ENCODE measurements around the gene LACTB. TPM values are rescaled to one million over a fixed set of nuclear protein-coding genes. Genes with fewer than 3 reads are reported as not detected.
"Not testable (repeated sequence)": the region's sequence is repeated elsewhere in the genome, so short reads cannot be mapped to it uniquely, and the experiment has no call there.

Gene LACTB
- total RNA-seq, 2 donors from 2014 or later: 9.0 to 11.0 TPM

- no peak for DNase-seq
- H3K4me3 Mint-ChIP-seq: no peak overlapping the region
- H3K36me3 Mint-ChIP-seq (ENCODE audit: low read depth): no peaks in the 10 kb centered on the region
- no peaks in the 10 kb centered on the region for H3K9me3 ChIP-seq (ENCODE audit: control insufficient read depth, low read length, poor library complexity, severe bottlenecking)
- H3K4me1 Mint-ChIP-seq: peaks cover 6% of the 10 kb centered on the region
- H3K27me3 Mint-ChIP-seq: peaks cover 7% of the 10 kb centered on the region
- H3K27ac Mint-ChIP-seq: no peak overlapping the region
- ATAC-seq: no peak
Observed at GRCh38 chr15:63096178-63096577, 25.5 kb upstream of the LACTB start.

- not testable (repeated sequence) for ATAC-seq; H3K9me3 ChIP-seq (ENCODE audit: control insufficient read depth, low read length, poor library complexity, severe bottlenecking); H3K27ac Mint-ChIP-seq; H3K4me1 Mint-ChIP-seq; DNase-seq; H3K4me3 Mint-ChIP-seq; H3K27me3 Mint-ChIP-seq; H3K36me3 Mint-ChIP-seq (ENCODE audit: low read depth)
Observed at GRCh38 chr15:63098901-63099300, 22.8 kb upstream of the LACTB start.

GRCh38 chr15:63099581-63099980 lies 22.1 kb upstream of the LACTB start:
- not testable (repeated sequence) for H3K27ac Mint-ChIP-seq; DNase-seq; H3K4me1 Mint-ChIP-seq; H3K4me3 Mint-ChIP-seq; H3K9me3 ChIP-seq (ENCODE audit: control insufficient read depth, low read length, poor library complexity, severe bottlenecking); H3K36me3 Mint-ChIP-seq (ENCODE audit: low read depth); ATAC-seq
- peaks cover 12% of the 10 kb centered on the region for H3K27me3 Mint-ChIP-seq

GRCh38 chr15:63103416-63103815 lies 18.2 kb upstream of the LACTB start:
- ATAC-seq (no peak), DNase-seq (no peak)
- H3K4me3 Mint-ChIP-seq: no peak overlapping the region
- peaks cover 34% of the 10 kb centered on the region for H3K27me3 Mint-ChIP-seq
- H3K9me3 ChIP-seq (ENCODE audit: control insufficient read depth, low read length, poor library complexity, severe bottlenecking): no peaks in the 10 kb centered on the region
- no peaks in the 10 kb centered on the region for H3K4me1 Mint-ChIP-seq
- H3K27ac Mint-ChIP-seq: no peak overlapping the region
- peaks cover 2% of the 10 kb centered on the region for H3K36me3 Mint-ChIP-seq (ENCODE audit: low read depth)

GRCh38 chr15:63104727-63105126 lies 16.9 kb upstream of the LACTB start:
- no peak overlapping the region for H3K27ac Mint-ChIP-seq
- H3K36me3 Mint-ChIP-seq (ENCODE audit: low read depth): peaks cover 2% of the 10 kb centered on the region
- no peak overlapping the region for H3K4me3 Mint-ChIP-seq
- ATAC-seq: no peak
- H3K27me3 Mint-ChIP-seq: peaks cover 43% of the 10 kb centered on the region
- H3K9me3 ChIP-seq (ENCODE audit: control insufficient read depth, low read length, poor library complexity, severe bottlenecking): no peaks in the 10 kb centered on the region
- H3K4me1 Mint-ChIP-seq: peaks cover 2% of the 10 kb centered on the region
- DNase-seq: no peak

- H3K36me3 Mint-ChIP-seq (ENCODE audit: low read depth); ATAC-seq; H3K27ac Mint-ChIP-seq; H3K4me1 Mint-ChIP-seq; H3K9me3 ChIP-seq (ENCODE audit: control insufficient read depth, low read length, poor library complexity, severe bottlenecking); DNase-seq; H3K4me3 Mint-ChIP-seq: not testable (repeated sequence)
- H3K27me3 Mint-ChIP-seq: peaks cover 43% of the 10 kb centered on the region
Observed at GRCh38 chr15:63105354-63105753, 16.3 kb upstream of the LACTB start.

GRCh38 chr15:63107895-63108546 lies 13.6 kb upstream of the LACTB start:
- no peak overlapping the region for H3K4me3 Mint-ChIP-seq
- H3K9me3 ChIP-seq (ENCODE audit: control insufficient read depth, low read length, poor library complexity, severe bottlenecking): no peaks in the 10 kb centered on the region
- DNase-seq: no peak
- H3K4me1 Mint-ChIP-seq: peaks cover 2% of the 10 kb centered on the region
- no peak overlapping the region for H3K27ac Mint-ChIP-seq
- H3K36me3 Mint-ChIP-seq (ENCODE audit: low read depth): peaks cover 2% of the 10 kb centered on the region
- H3K27me3 Mint-ChIP-seq: peaks cover 43% of the 10 kb centered on the region
- no peak for ATAC-seq

GRCh38 chr15:63109498-63109897 lies 12.2 kb upstream of the LACTB start:
- no peak for DNase-seq
- Mint-ChIP-seq H3K27me3 (peaks cover 32% of the 10 kb centered on the region), H3K4me3 (no peak overlapping the region), H3K4me1 (peaks cover 4% of the 10 kb centered on the region), H3K27ac (no peak overlapping the region), H3K36me3 (ENCODE audit: low read depth) (peaks cover 2% of the 10 kb centered on the region)
- ATAC-seq: no peak
- H3K9me3 ChIP-seq (ENCODE audit: control insufficient read depth, low read length, poor library complexity, severe bottlenecking): no peaks in the 10 kb centered on the region

GRCh38 chr15:63109920-63110319 lies 11.7 kb upstream of the LACTB start:
- ATAC-seq: no peak
- H3K27me3 Mint-ChIP-seq: peaks cover 28% of the 10 kb centered on the region
- H3K4me1 Mint-ChIP-seq: peaks cover 4% of the 10 kb centered on the region
- no peak overlapping the region for H3K27ac Mint-ChIP-seq
- H3K9me3 ChIP-seq (ENCODE audit: control insufficient read depth, low read length, poor library complexity, severe bottlenecking): no peaks in the 10 kb centered on the region
- H3K36me3 Mint-ChIP-seq (ENCODE audit: low read depth): peaks cover 2% of the 10 kb centered on the region
- H3K4me3 Mint-ChIP-seq: no peak overlapping the region
- no peak for DNase-seq

GRCh38 chr15:63110428-63111026 lies 11.1 kb upstream of the LACTB start:
- Mint-ChIP-seq H3K4me3 (no peak overlapping the region), H3K27me3 (peaks cover 21% of the 10 kb centered on the region), H3K4me1 (peaks cover 4% of the 10 kb centered on the region), H3K27ac (no peak overlapping the region), H3K36me3 (ENCODE audit: low read depth) (peaks cover 2% of the 10 kb centered on the region)
- H3K9me3 ChIP-seq (ENCODE audit: control insufficient read depth, low read length, poor library complexity, severe bottlenecking): no peaks in the 10 kb centered on the region
- ATAC-seq: no peak
- no peak for DNase-seq

- DNase-seq (no peak), ATAC-seq (no peak)
- no peak overlapping the region for H3K27ac Mint-ChIP-seq
- peaks cover 12% of the 10 kb centered on the region for H3K27me3 Mint-ChIP-seq
- peaks cover 4% of the 10 kb centered on the region for H3K4me1 Mint-ChIP-seq
- H3K36me3 Mint-ChIP-seq (ENCODE audit: low read depth): no peaks in the 10 kb centered on the region
- H3K4me3 Mint-ChIP-seq: no peak overlapping the region
- H3K9me3 ChIP-seq (ENCODE audit: control insufficient read depth, low read length, poor library complexity, severe bottlenecking): no peaks in the 10 kb centered on the region
Observed at GRCh38 chr15:63111481-63111880, 10.2 kb upstream of the LACTB start.

GRCh38 chr15:63112871-63113270 lies 8.8 kb upstream of the LACTB start:
- Mint-ChIP-seq H3K4me3 (no peak overlapping the region), H3K27ac (peak overlapping the region; percentile 61), H3K4me1 (peaks cover 4% of the 10 kb centered on the region), H3K27me3 (peaks cover 10% of the 10 kb centered on the region), H3K36me3 (ENCODE audit: low read depth) (no peaks in the 10 kb centered on the region)
- ATAC-seq (no peak), DNase-seq (no peak)
- no peaks in the 10 kb centered on the region for H3K9me3 ChIP-seq (ENCODE audit: control insufficient read depth, low read length, poor library complexity, severe bottlenecking)

GRCh38 chr15:63114465-63114864 lies 7.2 kb upstream of the LACTB start:
- no peak for ATAC-seq
- no peaks in the 10 kb centered on the region for H3K36me3 Mint-ChIP-seq (ENCODE audit: low read depth)
- H3K27ac Mint-ChIP-seq: no peak overlapping the region
- H3K4me1 Mint-ChIP-seq: peaks cover 3% of the 10 kb centered on the region
- no peaks in the 10 kb centered on the region for H3K27me3 Mint-ChIP-seq
- DNase-seq: no peak
- H3K4me3 Mint-ChIP-seq: no peak overlapping the region
- H3K9me3 ChIP-seq (ENCODE audit: control insufficient read depth, low read length, poor library complexity, severe bottlenecking): no peaks in the 10 kb centered on the region

GRCh38 chr15:63118854-63119253 lies 2.8 kb upstream of the LACTB start:
- Mint-ChIP-seq H3K27ac (no peak overlapping the region), H3K36me3 (ENCODE audit: low read depth) (no peaks in the 10 kb centered on the region), H3K27me3 (no peaks in the 10 kb centered on the region), H3K4me1 (peaks cover 7% of the 10 kb centered on the region), H3K4me3 (no peak overlapping the region)
- DNase-seq (no peak), ATAC-seq (no peak)
- no peaks in the 10 kb centered on the region for H3K9me3 ChIP-seq (ENCODE audit: control insufficient read depth, low read length, poor library complexity, severe bottlenecking)
